HG03571 (cell line): ENCODE measurements around the gene ERCC1.

Source experiments
- ATAC-seq: cut with Tn5 transposase; IDR thresholded peaks from one replicate; pipeline ENCODE4 v1.9.1; 2021; ENCODE audit not compliant: unreplicated experiment

ERCC1 gene

DNA sequence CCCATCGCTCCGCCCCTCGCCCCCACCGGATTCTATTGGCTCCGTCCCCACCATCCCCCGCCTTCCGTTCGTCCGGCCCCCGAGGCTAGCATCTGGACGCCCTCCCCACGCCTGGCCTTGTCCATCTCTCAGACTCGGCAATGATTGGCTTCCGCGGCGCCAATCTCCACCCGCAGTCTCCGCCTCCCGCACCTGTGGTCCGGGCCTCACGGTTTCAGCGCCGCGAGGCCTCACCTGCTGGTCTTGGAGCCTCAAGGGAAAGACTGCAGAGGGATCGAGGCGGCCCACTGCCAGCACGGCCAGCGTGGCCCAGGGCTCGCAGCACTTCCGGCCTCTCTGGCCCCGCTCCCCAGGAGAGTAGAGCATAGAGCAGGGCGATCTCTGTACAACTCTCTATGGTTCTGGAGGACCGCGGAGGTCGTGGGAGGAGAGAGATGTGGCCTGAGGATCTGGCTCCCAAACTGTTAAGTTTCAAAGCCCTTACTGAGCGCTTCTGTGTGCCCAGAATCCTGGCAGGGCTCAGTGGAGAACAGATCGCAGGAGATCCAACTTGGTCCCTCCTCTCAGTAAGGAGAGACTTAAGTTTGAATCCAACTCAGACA, at the start of gene ERCC1:
TSS of gene ERCC1 (minus strand) at position 329 of the 602 bp plus-strand sequence. CDS start 543 bp downstream, outside the sequence.
- ATAC-seq, result peak; percentile 36

GRCh38 chr19:45473367-45473681, 49.6 kb upstream of the ERCC1 start:
- no peak for ATAC-seq

DNA sequence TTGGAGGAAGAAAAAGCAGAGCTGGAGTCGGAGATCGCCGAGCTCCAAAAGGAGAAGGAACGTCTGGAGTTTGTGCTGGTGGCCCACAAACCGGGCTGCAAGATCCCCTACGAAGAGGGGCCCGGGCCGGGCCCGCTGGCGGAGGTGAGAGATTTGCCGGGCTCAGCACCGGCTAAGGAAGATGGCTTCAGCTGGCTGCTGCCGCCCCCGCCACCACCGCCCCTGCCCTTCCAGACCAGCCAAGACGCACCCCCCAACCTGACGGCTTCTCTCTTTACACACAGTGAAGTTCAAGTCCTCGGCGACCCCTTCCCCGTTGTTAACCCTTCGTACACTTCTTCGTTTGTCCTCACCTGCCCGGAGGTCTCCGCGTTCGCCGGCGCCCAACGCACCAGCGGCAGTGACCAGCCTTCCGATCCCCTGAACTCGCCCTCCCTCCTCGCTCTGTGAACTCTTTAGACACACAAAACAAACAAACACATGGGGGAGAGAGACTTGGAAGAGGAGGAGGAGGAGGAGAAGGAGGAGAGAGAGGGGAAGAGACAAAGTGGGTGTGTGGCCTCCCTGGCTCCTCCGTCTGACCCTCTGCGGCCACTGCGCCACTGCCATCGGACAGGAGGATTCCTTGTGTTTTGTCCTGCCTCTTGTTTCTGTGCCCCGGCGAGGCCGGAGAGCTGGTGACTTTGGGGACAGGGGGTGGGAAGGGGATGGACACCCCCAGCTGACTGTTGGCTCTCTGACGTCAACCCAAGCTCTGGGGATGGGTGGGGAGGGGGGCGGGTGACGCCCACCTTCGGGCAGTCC, 49.0 kb upstream of the ERCC1 start:
- ATAC-seq, result no peak

- no peak for ATAC-seq
Measured at GRCh38 chr19:45471931-45472562, 48.3 kb upstream of the ERCC1 start.

GRCh38 chr19:45471111-45471930, 47.6 kb upstream of the ERCC1 start:
- no peak for ATAC-seq

GRCh38 chr19:45470762-45471081, 47.0 kb upstream of the ERCC1 start:
- ATAC-seq, result no peak

GRCh38 chr19:45469945-45470761, 46.4 kb upstream of the ERCC1 start:
- ATAC-seq, result no peak

DNA sequence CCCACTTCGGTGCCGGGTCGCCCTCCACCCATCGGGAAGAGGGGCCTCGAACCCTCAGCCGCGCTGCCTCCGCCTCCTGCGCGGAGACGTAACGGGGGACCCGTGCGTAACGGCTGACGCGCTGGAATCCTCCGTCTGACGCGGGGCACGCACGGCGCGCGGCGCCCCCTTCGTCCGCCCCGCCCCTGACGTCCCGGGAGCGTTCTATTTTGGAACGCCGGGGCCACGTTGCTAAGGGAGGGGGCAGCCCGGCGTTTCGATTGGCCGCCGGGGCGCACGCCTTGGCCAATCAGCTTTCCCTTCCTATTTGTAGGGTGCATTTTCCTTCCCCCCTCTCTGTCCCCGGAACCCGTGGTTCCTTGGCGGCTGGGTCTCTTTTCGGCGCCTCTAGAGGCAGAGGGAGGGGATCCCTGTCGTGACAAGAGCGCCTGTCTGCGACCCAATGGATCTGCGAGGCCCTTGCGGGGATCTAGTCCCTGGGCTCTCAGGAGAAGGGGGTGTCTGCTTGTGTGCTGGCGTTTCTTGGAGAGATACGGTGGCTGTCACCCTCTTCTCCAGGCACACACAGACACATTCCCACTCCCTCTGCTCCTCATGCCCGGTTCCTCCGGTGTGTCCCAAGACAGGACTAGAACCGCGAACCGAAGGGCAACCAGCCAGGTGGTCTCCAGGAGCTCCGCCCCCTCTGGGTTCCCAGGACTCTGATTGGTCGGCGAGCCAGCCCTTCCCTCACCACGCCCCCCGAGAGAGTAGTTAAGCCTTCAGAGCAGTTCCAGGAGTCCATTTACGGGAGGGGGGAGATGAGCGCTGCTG, 45.6 kb upstream of the ERCC1 start:
- ATAC-seq, result peak; percentile 45

DNA sequence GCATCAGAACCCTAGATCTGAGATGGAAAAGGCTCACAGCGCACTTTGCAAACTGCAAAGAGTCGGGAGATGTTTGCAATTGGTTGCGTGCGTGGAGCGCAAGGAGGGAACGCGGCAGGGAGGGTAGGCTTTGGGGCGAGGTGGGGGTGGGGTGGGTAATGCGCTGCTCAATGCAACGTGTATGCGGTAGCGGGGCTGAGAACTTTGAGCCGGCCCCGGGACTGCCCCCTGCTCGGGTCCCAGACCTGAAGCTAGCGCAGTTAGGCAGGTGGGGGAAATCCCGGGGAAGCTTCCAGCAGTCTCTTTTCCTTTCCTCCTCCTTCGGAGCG, 45.0 kb upstream of the ERCC1 start:
- peak; percentile 25 for ATAC-seq

GRCh38 chr19:45468159-45468651, 44.5 kb upstream of the ERCC1 start:
- ATAC-seq, result no peak

DNA sequence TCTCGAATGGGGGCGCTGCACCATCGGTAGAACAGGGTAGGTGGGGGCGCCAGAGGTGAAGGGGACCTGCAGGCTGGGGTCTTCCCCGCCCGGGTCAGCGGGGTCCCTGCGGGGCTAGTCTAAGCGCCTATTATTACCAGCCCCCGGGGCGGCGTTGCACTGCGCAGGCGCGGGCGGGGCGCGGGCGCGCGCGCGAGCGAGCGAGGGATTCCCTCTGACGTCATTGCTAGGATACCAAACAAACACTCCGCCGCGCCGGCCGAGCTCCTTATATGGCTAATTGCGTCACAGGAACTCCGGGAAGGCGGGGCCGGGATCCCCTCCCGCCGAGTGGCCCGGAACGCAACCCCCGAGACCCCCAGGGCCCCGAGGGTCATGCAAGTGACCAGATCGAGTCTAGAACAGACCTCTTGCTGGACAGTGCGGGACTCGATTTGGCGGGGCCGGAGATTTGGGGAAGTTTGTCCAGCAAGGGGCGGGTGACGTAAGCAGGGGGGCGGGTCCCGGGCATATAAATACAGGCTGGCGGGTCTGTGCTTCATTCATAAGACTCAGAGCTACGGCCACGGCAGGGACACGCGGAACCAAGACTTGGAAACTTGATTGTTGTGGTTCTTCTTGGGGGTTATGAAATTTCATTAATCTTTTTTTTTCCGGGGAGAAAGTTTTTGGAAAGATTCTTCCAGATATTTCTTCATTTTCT, 43.9 kb upstream of the ERCC1 start, which contains the start of gene FOSB:
TSS of gene FOSB (plus strand) at position 541 of the 703 bp plus-strand sequence. CDS start 591 bp downstream, outside the sequence.
- no peak for ATAC-seq

- ATAC-seq, result no peak
Measured at GRCh38 chr19:45467115-45467455, 43.4 kb upstream of the ERCC1 start.

DNA sequence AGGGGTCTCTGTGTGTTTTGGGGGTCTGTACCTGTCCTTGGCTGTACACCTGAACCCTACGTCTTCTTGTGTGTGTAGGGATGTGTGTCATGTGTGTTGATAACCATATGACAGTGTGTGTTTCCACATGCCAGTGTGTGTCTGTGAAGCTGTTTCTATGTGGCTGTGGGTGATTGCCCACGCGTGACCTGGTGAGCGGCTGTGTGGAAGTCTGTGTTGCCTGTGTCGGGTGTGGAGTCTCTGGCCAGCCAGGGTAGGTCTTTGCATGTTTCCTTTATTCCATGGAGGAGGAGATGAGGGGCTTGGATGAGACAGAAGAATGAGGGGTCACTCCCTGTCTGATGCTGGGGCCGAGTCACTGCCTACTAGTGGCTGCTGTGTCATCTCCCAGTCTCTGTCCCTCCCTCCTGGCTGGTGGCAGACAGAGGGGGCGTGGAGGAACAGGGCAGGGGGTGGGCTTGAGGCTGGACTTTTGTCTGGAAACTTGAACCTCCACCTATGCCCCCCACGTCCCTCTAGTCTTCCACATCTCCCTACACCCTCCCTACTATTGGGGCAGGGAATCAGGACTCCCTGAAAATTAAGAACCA, 41.2 kb upstream of the ERCC1 start:
- no peak for ATAC-seq

DNA sequence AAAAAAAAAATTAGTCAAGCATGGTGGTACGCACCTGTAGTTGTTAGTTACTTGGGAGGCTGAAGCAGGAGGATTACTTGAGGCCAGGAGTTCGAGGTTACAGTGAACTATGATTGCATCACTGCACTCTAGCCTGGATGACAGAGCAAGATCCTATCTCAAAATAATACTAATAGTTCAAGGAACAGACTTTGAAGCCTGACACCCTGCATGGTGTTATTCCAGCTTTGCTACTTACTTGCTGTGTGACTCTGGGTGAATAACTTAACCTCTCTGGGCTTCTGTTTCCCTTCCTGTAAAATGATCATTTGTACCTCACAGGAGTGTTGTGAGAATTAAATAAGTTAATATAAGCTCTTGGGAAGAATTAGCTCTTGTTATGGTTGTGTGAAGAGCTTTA, 40.6 kb upstream of the ERCC1 start:
- no peak for ATAC-seq

DNA sequence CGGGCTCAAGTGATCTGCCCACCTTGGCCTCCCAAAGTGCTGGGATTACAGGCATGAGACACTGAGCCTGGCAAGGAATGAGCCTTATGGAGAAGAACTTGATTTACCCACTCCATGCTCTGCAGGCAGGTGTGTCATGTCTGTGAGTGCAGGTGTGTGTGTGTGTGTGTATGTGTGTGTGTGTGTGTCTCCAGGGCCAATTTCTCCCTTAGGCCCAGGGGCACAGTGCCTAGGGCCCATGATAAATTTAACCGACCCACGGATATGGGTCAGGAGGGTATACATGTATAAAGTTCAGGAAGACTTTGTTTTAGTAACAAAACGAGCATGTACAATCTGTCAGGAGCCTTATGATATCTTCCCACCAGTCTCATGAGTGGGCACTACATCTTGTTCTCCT, 39.5 kb upstream of the ERCC1 start:
- no peak for ATAC-seq

DNA sequence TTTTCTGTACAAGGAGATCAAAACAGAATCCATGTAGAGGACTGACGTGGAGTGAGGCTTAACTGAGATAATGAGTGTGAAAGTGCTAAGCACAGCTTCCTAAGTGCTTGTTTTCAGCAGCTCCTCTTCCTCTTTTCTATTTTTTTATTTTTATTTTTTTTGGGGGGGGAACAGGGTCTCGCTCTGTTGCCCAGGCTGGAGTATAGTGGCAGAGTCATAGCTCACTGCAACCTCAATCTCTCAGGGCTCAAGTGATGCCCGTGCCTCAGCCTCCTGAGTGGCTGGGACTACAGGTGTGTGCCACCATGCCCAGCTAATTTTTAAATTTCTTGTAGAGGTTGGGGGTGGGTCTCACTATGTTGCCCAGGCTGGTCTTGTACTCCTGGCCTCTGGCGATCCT, 38.5 kb upstream of the ERCC1 start:
- ATAC-seq, result no peak

GRCh38 chr19:45460807-45461347, 37.2 kb upstream of the ERCC1 start:
- no peak for ATAC-seq

- ATAC-seq, result no peak
Measured at GRCh38 chr19:45457776-45458175, 34.1 kb upstream of the ERCC1 start.

GRCh38 chr19:45456500-45456815, 32.7 kb upstream of the ERCC1 start:
- ATAC-seq, result no peak
